K562 (cell line): ENCODE results near the gene PITHD1. TPM values are rescaled to one million over a fixed set of nuclear protein-coding genes. Genes with fewer than 3 reads are reported as not detected.
A peak's percentile ranks its signal among the peaks of the same experiment; 100 is the strongest.

ENCODE experiments used
- ATF1 ChIP-seq, 2 experiments: fragments of 450-650 bp in 1 of 2; IDR thresholded peaks; 2 replicates each; pipeline ENCODE4 v1.6.1; 2016; ENCODE audit warnings: missing compliant biosample characterization in 1 of 2, missing genetic modification characterization in 1 of 2
- CBFA2T2 ChIP-seq: fragments of 450-650 bp; conservative IDR thresholded peaks from 2 replicates; pipeline ENCODE4 v1.6.1; 2017; ENCODE audit warnings: mild to moderate bottlenecking
- CBFA2T3 ChIP-seq: fragments of 450-650 bp; IDR thresholded peaks from 2 replicates; pipeline ENCODE4 v1.6.1; 2017
- CHCHD3 ChIP-seq: fragments of 250-450 bp; sonication (Bioruptor Pico); IDR thresholded peaks from 2 replicates; pipeline ENCODE4 v2.1.2; 2022; ENCODE audit warnings: mild to moderate bottlenecking
- GABPB2 ChIP-seq: fragments of 250-450 bp; sonication (Bioruptor Pico); conservative IDR thresholded peaks from 2 replicates; pipeline ENCODE4 v1.5.1; 2021; ENCODE audit warnings: mild to moderate bottlenecking
- GATAD2A ChIP-seq: fragments of 450-650 bp; IDR thresholded peaks from 2 replicates; pipeline ENCODE4 v1.6.1; 2017
- HDAC1 ChIP-seq, 2 experiments: fragments of 450-650 bp; IDR thresholded peaks; 2 replicates each; pipeline ENCODE4 v1.6.1; 2016 to 2017; ENCODE audit warnings: inconsistent platforms in 1 of 2, mild to moderate bottlenecking in 1 of 2, moderate library complexity in 1 of 2
- HMGN3 ChIP-seq: IDR thresholded peaks from 2 replicates; pipeline ENCODE4 v1.6.1; 2011; ENCODE audit warnings: borderline replicate concordance, low read depth, mild to moderate bottlenecking, mixed read lengths, low read length; ENCODE audit not compliant: insufficient read length; ENCODE audit errors: extremely low read depth
- HSF4 ChIP-seq: fragments of 250-450 bp; sonication (Bioruptor Pico); IDR thresholded peaks from 2 replicates; pipeline ENCODE4 v2.1.2; 2022; ENCODE audit warnings: mild to moderate bottlenecking, moderate library complexity, borderline replicate concordance
- MBD2 ChIP-seq: sonication (generic); IDR thresholded peaks from 2 replicates; pipeline ENCODE4 v1.6.1; 2016; ENCODE audit warnings: low read depth, borderline replicate concordance
- NFYB ChIP-seq: IDR thresholded peaks from 2 replicates; pipeline ENCODE4 v1.6.1; 2011; ENCODE audit warnings: mild to moderate bottlenecking, moderate library complexity; ENCODE audit not compliant: insufficient read length; ENCODE audit errors: extremely low read depth
- NONO ChIP-seq, 2 experiments: fragments of 200-400 bp in 1 of 2; fragments of 450-650 bp in 1 of 2; formaldehyde crosslinking in 1 of 2; IDR thresholded peaks; 2 replicates each; pipeline ENCODE4 v1.6.1; 2017; ENCODE audit warnings: low read depth in 2 of 2, mild to moderate bottlenecking in 2 of 2, moderate library complexity in 2 of 2, low read length in 1 of 2
- PRPF4 ChIP-seq: fragments of 200-400 bp; formaldehyde crosslinking; IDR thresholded peaks from one replicate; pipeline ENCODE4 v1.6.1; 2017; ENCODE audit warnings: low read length, low read depth, mild to moderate bottlenecking; ENCODE audit not compliant: insufficient read depth, poor library complexity, severe bottlenecking
- RB1 ChIP-seq: fragments of 450-650 bp; IDR thresholded peaks from 2 replicates; pipeline ENCODE4 v1.6.1; 2017; ENCODE audit warnings: low read depth, mild to moderate bottlenecking
- RBFOX2 ChIP-seq: fragments of 200-400 bp; formaldehyde crosslinking; IDR thresholded peaks from 2 replicates; pipeline ENCODE4 v1.6.1; 2017; ENCODE audit warnings: low read depth, mild to moderate bottlenecking, low read length, moderate library complexity
- RBM39 ChIP-seq: fragments of 200-400 bp; formaldehyde crosslinking; optimal IDR thresholded peaks from 2 replicates; pipeline ENCODE3; 2018; ENCODE audit warnings: low read depth, low read length
- SMAD2 ChIP-seq: fragments of 150-350 bp; IDR thresholded peaks from 2 replicates; pipeline ENCODE4 v1.6.1; 2014; ENCODE audit warnings: low read depth, mild to moderate bottlenecking, low read length
- SP1 ChIP-seq: sonication (generic); formaldehyde crosslinking; IDR thresholded peaks from 2 replicates; pipeline ENCODE4 v1.8.1; 2022; ENCODE audit warnings: mild to moderate bottlenecking, missing genetic modification reagents
- XRCC4 ChIP-seq: IDR thresholded peaks from one replicate; pipeline ENCODE4 v1.6.1; 2011; ENCODE audit not compliant: insufficient read depth, insufficient read length; ENCODE audit errors: extremely low read depth
- ZKSCAN3 ChIP-seq: fragments of 250-450 bp; sonication (Bioruptor Pico); IDR thresholded peaks from 2 replicates; pipeline ENCODE4 v1.4.0; 2020
- ZNF224 ChIP-seq: sonication (generic); formaldehyde crosslinking; IDR thresholded peaks from 2 replicates; pipeline ENCODE4 v1.8.0; 2022; ENCODE audit warnings: mild to moderate bottlenecking, missing genetic modification reagents
- ZNF584 ChIP-seq: fragments of 200-800 bp; sonication (Bioruptor generic); IDR thresholded peaks from 2 replicates; pipeline ENCODE4 v1.6.1; 2016; ENCODE audit warnings: low read depth, mild to moderate bottlenecking, missing genetic modification characterization, missing compliant biosample characterization
- polyA plus RNA-seq, 8 experiments: library from polyadenylated mRNA; depleted of rRNA in 4 of 8; stranded (reverse) in 5 of 8; unstranded in 3 of 8; fragments of >200 nt; fragmentation: Nextera tagmentation in 2 of 8; fragmentation: Illumina TruSeq in 1 of 8; extraction: Ambion mirVana in 2 of 8; extraction: Trizol in 1 of 8; gene quantifications; 2 replicates each; pipeline versions ENCODE4 v1.2.1 to v1.2.3, GENCODE V29; 2011 to 2014; ENCODE audit warnings: inconsistent platforms in 1 of 8, missing spikeins in 1 of 8
- total RNA-seq, 7 experiments: library from RNA; depleted of rRNA in 6 of 7; stranded (reverse); fragments of >200 nt in 6 of 7; fragmentation: Illumina TruSeq in 2 of 7; extraction: Trizol in 2 of 7; gene quantifications; 2 replicates each; pipeline versions ENCODE4 v1.2.1 to v1.2.3, GENCODE V29; 2011 to 2021; ENCODE audit warnings: low replicate concordance in 1 of 7
- TF ChIP-seq, protein P1 (sequence below): fragments of 250-450 bp; sonication (Bioruptor Pico); IDR thresholded peaks from 2 replicates; pipeline ENCODE4 v1.5.0; 2022; ENCODE audit warnings: mild to moderate bottlenecking
- TF ChIP-seq, protein P2 (sequence below): sonication (generic); formaldehyde crosslinking; IDR thresholded peaks from 2 replicates; pipeline ENCODE4 v1.8.0; 2022; ENCODE audit warnings: mild to moderate bottlenecking, missing genetic modification reagents
- TF ChIP-seq, protein P3 (sequence below): sonication (generic); formaldehyde crosslinking; IDR thresholded peaks from 2 replicates; pipeline ENCODE4 v1.8.0; 2023; ENCODE audit warnings: mild to moderate bottlenecking, missing genetic modification reagents

The PITHD1 gene
- total and polyA plus RNA-seq, 9 of the 15 experiments (the other 6 are each of a cell fraction or from before 2014, with no cell fraction given), result 46.5 to 175 (median 149) TPM

DNA sequence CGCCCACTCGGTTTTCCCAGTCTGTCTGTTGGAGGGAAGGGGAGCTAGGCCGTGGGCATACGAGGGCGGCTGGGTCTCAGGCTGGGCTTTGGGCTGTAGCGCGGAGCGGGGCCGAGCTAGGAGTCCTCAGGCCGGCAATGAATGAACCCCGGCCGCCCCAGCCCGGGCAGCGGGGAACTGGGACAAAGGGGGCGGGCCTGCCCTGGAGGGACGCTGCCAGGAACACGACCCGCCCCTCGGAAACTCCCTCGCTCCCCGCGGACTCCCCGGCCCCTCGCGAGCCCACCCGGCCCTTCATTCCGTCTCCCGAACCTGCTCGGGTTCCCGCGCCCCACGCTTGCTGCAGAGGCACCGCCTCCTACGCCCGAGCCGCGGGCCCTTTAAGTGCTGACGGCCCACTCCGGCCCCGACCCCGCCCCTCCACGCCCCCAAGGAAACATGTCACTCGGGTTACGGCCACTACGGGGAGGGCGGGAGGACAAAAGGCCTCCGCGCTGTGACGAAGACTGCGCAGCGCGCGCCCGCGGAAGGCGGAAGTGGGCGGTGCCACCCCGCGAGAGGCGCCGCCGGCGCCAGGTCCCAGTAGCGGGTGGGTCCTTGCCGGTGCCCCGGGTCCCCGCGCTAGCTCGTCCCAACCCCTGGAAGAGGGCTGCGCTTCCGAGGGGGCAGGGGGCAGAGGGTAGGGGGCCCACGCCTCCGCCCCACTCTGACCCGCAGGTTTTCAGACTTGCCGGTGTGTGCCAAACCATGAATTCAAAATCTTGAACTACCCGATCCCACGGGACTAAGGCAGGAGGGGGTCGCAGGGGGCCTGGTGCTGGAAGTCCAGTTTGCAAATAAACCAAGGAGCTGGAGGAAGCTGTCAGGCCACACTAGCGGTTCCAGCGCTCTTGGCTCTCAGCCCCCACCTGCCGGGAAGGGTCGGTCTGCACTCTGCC lies 22.5 kb downstream of the PITHD1 start, which contains the start of gene GALE (continued):
- TF ChIP-seq, protein P1, sequence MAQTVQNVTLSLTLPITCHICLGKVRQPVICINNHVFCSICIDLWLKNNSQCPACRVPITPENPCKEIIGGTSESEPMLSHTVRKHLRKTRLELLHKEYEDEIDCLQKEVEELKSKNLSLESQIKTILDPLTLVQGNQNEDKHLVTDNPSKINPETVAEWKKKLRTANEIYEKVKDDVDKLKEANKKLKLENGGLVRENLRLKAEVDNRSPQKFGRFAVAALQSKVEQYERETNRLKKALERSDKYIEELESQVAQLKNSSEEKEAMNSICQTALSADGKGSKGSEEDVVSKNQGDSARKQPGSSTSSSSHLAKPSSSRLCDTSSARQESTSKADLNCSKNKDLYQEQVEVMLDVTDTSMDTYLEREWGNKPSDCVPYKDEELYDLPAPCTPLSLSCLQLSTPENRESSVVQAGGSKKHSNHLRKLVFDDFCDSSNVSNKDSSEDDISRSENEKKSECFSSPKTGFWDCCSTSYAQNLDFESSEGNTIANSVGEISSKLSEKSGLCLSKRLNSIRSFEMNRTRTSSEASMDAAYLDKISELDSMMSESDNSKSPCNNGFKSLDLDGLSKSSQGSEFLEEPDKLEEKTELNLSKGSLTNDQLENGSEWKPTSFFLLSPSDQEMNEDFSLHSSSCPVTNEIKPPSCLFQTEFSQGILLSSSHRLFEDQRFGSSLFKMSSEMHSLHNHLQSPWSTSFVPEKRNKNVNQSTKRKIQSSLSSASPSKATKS (CRISPR knock-in tag), result no peak
- no peak; the same call in 1 of the 2 replicates for TF ChIP-seq MBD2
- peak; percentile 91 for TF ChIP-seq RB1
- no peak for TF ChIP-seq RBM39
- TF ChIP-seq, protein P2, sequence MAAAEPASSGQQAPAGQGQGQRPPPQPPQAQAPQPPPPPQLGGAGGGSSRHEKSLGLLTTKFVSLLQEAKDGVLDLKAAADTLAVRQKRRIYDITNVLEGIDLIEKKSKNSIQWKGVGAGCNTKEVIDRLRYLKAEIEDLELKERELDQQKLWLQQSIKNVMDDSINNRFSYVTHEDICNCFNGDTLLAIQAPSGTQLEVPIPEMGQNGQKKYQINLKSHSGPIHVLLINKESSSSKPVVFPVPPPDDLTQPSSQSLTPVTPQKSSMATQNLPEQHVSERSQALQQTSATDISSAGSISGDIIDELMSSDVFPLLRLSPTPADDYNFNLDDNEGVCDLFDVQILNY (CRISPR knock-in tag), result no peak
- peak; percentile 85 for TF ChIP-seq RBFOX2
- TF ChIP-seq CBFA2T3, result no peak
- TF ChIP-seq PRPF4, result peak; percentile 77
- peak in 1 of 2 experiments; percentile 86; a peak in 2 of 4 replicates for TF ChIP-seq HDAC1 (IDR thresholded peaks at IDR 0.05)
- TF ChIP-seq ZNF584 (CRISPR knock-in tag), result 0 out of 2 replicates have a peak, but pooled peaks have one; percentile 45
- TF ChIP-seq CBFA2T2, result no peak
- TF ChIP-seq ZNF224, result 0 out of 2 replicates have a peak, but pooled peaks have one; percentile 83
- TF ChIP-seq, protein P3, sequence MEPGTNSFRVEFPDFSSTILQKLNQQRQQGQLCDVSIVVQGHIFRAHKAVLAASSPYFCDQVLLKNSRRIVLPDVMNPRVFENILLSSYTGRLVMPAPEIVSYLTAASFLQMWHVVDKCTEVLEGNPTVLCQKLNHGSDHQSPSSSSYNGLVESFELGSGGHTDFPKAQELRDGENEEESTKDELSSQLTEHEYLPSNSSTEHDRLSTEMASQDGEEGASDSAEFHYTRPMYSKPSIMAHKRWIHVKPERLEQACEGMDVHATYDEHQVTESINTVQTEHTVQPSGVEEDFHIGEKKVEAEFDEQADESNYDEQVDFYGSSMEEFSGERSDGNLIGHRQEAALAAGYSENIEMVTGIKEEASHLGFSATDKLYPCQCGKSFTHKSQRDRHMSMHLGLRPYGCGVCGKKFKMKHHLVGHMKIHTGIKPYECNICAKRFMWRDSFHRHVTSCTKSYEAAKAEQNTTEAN (CRISPR knock-in tag), result peak; percentile 78; the same call in 1 of the 2 replicates
- no peak; a peak in 1 of 4 replicates for TF ChIP-seq NONO (IDR thresholded peaks at IDR 0.05; ENCODE audit: low read depth in 2 of 2, low read length in 1 of 2)
- no peak for TF ChIP-seq CHCHD3 (CRISPR knock-in tag)
- no peak for TF ChIP-seq NFYB
- TF ChIP-seq HSF4 (CRISPR knock-in tag), result no peak
- TF ChIP-seq HMGN3, result peak; percentile 85
- no peak for TF ChIP-seq ZKSCAN3 (CRISPR knock-in tag)
- no peak for TF ChIP-seq SMAD2
- no peak for TF ChIP-seq XRCC4
- peak; percentile 96 for TF ChIP-seq SP1
- TF ChIP-seq GABPB2 (CRISPR knock-in tag), result no peak
- TF ChIP-seq ATF1 (CRISPR knock-in tag; IDR thresholded peaks at IDR 0.05), result peak; percentile 67
- TF ChIP-seq ATF1 (tag; IDR thresholded peaks at IDR 0.05), result peak; percentile 90
- TF ChIP-seq GATAD2A, result 0 out of 2 replicates have a peak, but pooled peaks have one; percentile 48
